Loucy (cell line): ENCODE results near the gene SERPINB6.
A peak's percentile ranks its signal among the peaks of the same experiment; 100 is the strongest.
"Not testable (repeated sequence)": the region's sequence is repeated elsewhere in the genome, so short reads cannot be mapped to it uniquely, and the experiment has no call there.

Experiments used
- H2AFZ ChIP-seq: fragments of 200-600 bp; sonication (generic); 2 replicates; pipeline ENCODE4 v1.6.0; 2016; ENCODE audit warnings: antibody characterized with exemption, mild to moderate bottlenecking, low read length, moderate library complexity
- H3F3A ChIP-seq: fragments of 200-600 bp; 2 replicates; pipeline ENCODE4 v1.6.0; 2016; ENCODE audit warnings: antibody characterized with exemption, low read depth, mild to moderate bottlenecking
- H3K27me3 ChIP-seq: fragments of 200-600 bp; sonication (generic); 2 replicates; pipeline ENCODE4 v1.6.1; 2014; ENCODE audit warnings: low read length, mild to moderate bottlenecking; ENCODE audit not compliant: insufficient read depth, poor library complexity, severe bottlenecking
- H3K36me3 ChIP-seq: fragments of 200-600 bp; sonication (generic); 2 replicates; pipeline ENCODE4 v1.6.1; 2016; ENCODE audit warnings: low read length; ENCODE audit not compliant: insufficient read depth
- H3K4me1 ChIP-seq: fragments of 200-600 bp; sonication (generic); 2 replicates; pipeline ENCODE4 v1.5.1; 2014; ENCODE audit warnings: low read length, mild to moderate bottlenecking; ENCODE audit not compliant: insufficient read depth, poor library complexity, severe bottlenecking
- H3K4me2 ChIP-seq: fragments of 200-600 bp; sonication (generic); 2 replicates; pipeline ENCODE4 v1.6.0; 2014; ENCODE audit warnings: antibody characterized with exemption, low read length, low read depth, mild to moderate bottlenecking; ENCODE audit not compliant: poor library complexity, severe bottlenecking
- H3K4me3 ChIP-seq: fragments of 200-600 bp; sonication (generic); 2 replicates; pipeline ENCODE4 v1.5.1; 2014; ENCODE audit warnings: low read length, mild to moderate bottlenecking, mixed read lengths; ENCODE audit not compliant: poor library complexity, severe bottlenecking
- H3K79me2 ChIP-seq: fragments of 200-600 bp; sonication (generic); 2 replicates; pipeline ENCODE4 v1.6.1; 2014; ENCODE audit warnings: low read length; ENCODE audit not compliant: insufficient read depth
- H3K9ac ChIP-seq: fragments of 200-600 bp; sonication (generic); 2 replicates; pipeline ENCODE4 v1.6.0; 2014; ENCODE audit warnings: mild to moderate bottlenecking, low read depth, low read length, moderate library complexity; ENCODE audit not compliant: poor library complexity, severe bottlenecking
- H3K9me2 ChIP-seq: fragments of 200-600 bp; sonication (generic); replicated peaks from 2 replicates; pipeline ENCODE4 v1.6.1; 2016; ENCODE audit warnings: low read depth, low read length, mixed read lengths
- H3K9me3 ChIP-seq: fragments of 200-600 bp; sonication (generic); 2 replicates; pipeline ENCODE4 v1.6.1; 2014; ENCODE audit warnings: mild to moderate bottlenecking, antibody characterized with exemption, low read length, low read depth; ENCODE audit not compliant: insufficient read depth
- H4K20me1 ChIP-seq: fragments of 200-600 bp; sonication (generic); 2 replicates; pipeline ENCODE4 v1.6.0; 2014; ENCODE audit warnings: antibody characterized with exemption, low read length, mild to moderate bottlenecking; ENCODE audit not compliant: insufficient read depth, poor library complexity, severe bottlenecking
- EZH2phosphoT487 ChIP-seq: fragments of 200-600 bp; IDR thresholded peaks from 2 replicates; pipeline ENCODE4 v1.6.1; 2018; ENCODE audit warnings: antibody characterized with exemption, mild to moderate bottlenecking, moderate library complexity, borderline replicate concordance
- TF ChIP-seq, protein P1 (sequence below): fragments of 200-600 bp; sonication (generic); conservative IDR thresholded peaks from 2 replicates; pipeline ENCODE4 v1.5.1; 2014; ENCODE audit warnings: mild to moderate bottlenecking, antibody characterized with exemption, low read length

The SERPINB6 gene

DNA sequence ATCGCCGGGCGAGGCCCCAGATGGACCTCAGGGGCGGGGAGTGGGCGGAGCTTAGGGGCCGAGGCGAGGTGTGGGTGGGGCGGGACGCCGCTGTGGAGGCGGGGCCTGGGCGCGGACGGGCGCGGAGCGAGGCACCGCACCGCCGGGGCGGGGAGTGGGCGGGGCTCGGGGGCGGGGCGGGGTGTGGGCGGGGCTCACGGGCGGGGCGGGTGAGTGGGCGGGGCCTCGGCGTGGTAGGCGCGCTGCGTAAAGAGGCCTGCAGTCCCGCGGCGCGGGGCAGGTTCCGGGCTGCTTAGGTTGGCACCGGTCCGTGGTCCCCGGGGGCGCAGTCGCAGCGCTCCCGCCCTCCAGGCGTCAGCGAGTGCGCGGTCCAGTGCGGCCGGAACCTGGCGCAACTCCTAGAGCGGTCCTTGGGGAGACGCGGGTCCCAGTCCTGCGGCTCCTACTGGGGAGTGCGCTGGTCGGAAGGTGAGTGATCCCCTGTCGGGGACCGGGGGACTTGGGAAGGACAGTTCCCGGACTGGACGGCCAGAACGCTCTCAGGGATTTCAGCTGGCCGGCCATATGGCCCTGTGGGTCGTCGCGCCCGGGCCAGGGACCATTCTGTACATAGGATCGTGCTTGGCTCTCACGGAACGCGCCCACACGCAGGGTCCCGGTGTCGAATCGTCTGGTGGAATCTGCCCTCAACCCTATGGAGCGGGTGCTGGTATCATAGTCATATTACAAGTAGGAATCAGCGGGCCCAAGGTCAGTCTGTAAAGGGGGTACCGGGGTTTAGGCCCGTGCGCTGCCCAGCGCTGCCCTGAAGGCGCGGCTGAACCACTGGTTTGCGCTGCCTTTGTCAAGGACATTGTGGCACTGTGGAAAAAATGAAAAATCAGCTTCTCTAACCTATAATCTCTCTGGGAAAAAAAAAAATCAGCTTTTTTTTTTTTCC, 28.5 kb upstream of the SERPINB6 start, which contains the start of gene NQO2:
Gene NQO2, plus strand, starts transcription at position 277 of the 940 bp plus-strand sequence. CDS start 6,659 bp downstream, outside the sequence.
- Histone ChIP-seq H4K20me1 (no peaks in the 10 kb centered on the region), H3F3A (peaks cover 4% of the 10 kb centered on the region; the same call in 1 of the 2 replicates), H3K9me3 (no peaks in the 10 kb centered on the region), H3K79me2 (peaks cover 8% of the 10 kb centered on the region), H3K27me3 (no peaks in the 10 kb centered on the region), H2AFZ (peak within 1 kb of the TSS; percentile 92), H3K9me2 (no peaks in the 10 kb centered on the region), H3K4me2 (peak within 1 kb of the TSS; percentile 98), H3K9ac (peak within 1 kb of the TSS; percentile 94), H3K4me1 (peaks cover 20% of the 10 kb centered on the region), H3K36me3 (no peaks in the 10 kb centered on the region), H3K4me3 (peak within 1 kb of the TSS; percentile 99)
- no peak for TF ChIP-seq EZH2phosphoT487

DNA sequence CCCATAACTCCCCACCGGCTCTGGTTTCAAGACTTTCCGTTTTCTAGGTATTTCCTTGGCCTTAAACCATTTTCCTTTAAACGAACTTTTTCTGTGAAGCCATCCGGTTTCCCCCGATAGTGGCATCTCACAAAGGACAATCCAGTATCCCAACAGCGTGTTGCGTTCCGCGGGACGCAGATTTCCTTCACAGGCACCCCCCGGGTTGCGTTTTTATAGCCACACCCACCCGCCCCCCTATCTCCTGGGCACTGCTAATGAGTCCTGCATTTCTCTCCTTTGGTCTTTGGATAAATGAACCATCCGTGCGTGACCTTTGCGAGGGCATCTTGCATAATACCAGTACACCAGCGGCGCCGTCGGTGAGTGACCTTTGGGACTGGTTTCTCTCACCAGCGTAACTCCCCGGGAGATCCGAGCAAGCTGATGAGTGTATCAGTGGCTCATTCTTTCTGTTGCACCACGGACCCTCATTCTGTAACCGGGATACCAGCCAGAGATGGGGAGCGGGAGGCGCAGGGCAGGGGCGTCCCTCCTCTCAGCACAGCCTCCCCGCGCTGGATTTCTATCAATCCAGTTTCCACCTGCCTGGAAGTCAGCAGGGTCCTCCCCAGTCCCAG, 27.7 kb upstream of the SERPINB6 start:
- no peak for TF ChIP-seq EZH2phosphoT487
- TF ChIP-seq, protein P1, sequence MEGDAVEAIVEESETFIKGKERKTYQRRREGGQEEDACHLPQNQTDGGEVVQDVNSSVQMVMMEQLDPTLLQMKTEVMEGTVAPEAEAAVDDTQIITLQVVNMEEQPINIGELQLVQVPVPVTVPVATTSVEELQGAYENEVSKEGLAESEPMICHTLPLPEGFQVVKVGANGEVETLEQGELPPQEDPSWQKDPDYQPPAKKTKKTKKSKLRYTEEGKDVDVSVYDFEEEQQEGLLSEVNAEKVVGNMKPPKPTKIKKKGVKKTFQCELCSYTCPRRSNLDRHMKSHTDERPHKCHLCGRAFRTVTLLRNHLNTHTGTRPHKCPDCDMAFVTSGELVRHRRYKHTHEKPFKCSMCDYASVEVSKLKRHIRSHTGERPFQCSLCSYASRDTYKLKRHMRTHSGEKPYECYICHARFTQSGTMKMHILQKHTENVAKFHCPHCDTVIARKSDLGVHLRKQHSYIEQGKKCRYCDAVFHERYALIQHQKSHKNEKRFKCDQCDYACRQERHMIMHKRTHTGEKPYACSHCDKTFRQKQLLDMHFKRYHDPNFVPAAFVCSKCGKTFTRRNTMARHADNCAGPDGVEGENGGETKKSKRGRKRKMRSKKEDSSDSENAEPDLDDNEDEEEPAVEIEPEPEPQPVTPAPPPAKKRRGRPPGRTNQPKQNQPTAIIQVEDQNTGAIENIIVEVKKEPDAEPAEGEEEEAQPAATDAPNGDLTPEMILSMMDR, result no peak

DNA sequence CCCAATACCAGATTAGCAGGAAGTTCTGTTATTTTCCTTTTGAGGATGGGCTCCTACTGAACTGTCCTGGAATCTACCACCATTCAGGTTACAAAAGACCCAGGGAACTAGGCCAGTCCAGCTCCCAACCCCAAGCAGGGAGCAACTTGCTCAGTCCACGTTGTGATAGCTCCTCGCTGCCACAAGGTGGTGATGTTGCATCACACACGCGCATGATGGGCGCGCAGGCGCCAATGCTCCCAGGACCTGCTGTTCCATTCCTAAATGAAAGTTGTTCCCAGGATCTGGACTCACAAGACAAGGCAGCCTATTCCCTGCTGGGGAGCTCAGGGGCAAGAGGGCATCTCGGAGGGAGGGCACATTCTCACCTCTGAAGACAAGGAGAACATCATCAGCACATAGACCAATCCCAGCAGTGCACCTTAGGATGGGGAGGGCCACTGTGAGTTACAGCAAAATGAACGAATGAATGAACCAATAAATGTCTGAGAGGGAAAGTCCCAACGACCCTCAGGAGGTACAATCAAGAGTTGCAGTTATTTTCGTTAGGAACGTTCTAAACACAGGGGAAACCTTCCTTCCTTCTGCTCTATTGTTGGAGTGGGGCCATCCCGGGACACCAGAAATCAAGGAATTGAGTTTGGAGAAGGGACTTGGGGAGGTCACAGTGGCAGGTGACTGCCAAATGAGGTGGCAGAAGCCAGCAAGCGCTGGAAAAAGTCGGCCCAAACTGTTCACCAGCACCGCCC, 27.1 kb upstream of the SERPINB6 start:
- Histone ChIP-seq H2AFZ (peak overlapping the region; percentile 76), H3K9ac (peak overlapping the region; percentile 70)

More for the DNA sequence above, 27.7 kb upstream of the SERPINB6 start:
- H2AFZ ChIP-seq, result peak overlapping the region; percentile 76
- H3F3A ChIP-seq, result peaks cover 4% of the 10 kb centered on the region; the same call in 1 of the 2 replicates
- H3K4me2 ChIP-seq, result peak overlapping the region; percentile 96
- no peaks in the 10 kb centered on the region for H3K36me3 ChIP-seq
- no peaks in the 10 kb centered on the region for H3K9me3 ChIP-seq
- peaks cover 20% of the 10 kb centered on the region for H3K4me1 ChIP-seq
- H4K20me1 ChIP-seq, result no peaks in the 10 kb centered on the region
- peak overlapping the region; percentile 83 for H3K4me3 ChIP-seq
- no peaks in the 10 kb centered on the region for H3K9me2 ChIP-seq
- H3K79me2 ChIP-seq, result peaks cover 8% of the 10 kb centered on the region
- peak overlapping the region; percentile 70 for H3K9ac ChIP-seq
- no peaks in the 10 kb centered on the region for H3K27me3 ChIP-seq

More for the DNA sequence above, 27.1 kb upstream of the SERPINB6 start:
- not testable (repeated sequence) for H3K36me3 ChIP-seq, H3F3A ChIP-seq, H3K79me2 ChIP-seq, H3K27me3 ChIP-seq, H3K9me2 ChIP-seq, H3K9me3 ChIP-seq, H4K20me1 ChIP-seq
- peaks cover 20% of the 10 kb centered on the region for H3K4me1 ChIP-seq
- H3K4me3 ChIP-seq, result peak overlapping the region; percentile 83
- H3K4me2 ChIP-seq, result peak overlapping the region; percentile 96
- TF ChIP-seq, protein P1, result peak; percentile 57
